Measurements from ENCODE around the gene TIMM10.

TIMM10 gene, protein sequence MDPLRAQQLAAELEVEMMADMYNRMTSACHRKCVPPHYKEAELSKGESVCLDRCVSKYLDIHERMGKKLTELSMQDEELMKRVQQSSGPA
- total RNA-seq = 4.5 reads per million, percentile 18 among the genes with 10 or more reads in this experiment

DNA sequence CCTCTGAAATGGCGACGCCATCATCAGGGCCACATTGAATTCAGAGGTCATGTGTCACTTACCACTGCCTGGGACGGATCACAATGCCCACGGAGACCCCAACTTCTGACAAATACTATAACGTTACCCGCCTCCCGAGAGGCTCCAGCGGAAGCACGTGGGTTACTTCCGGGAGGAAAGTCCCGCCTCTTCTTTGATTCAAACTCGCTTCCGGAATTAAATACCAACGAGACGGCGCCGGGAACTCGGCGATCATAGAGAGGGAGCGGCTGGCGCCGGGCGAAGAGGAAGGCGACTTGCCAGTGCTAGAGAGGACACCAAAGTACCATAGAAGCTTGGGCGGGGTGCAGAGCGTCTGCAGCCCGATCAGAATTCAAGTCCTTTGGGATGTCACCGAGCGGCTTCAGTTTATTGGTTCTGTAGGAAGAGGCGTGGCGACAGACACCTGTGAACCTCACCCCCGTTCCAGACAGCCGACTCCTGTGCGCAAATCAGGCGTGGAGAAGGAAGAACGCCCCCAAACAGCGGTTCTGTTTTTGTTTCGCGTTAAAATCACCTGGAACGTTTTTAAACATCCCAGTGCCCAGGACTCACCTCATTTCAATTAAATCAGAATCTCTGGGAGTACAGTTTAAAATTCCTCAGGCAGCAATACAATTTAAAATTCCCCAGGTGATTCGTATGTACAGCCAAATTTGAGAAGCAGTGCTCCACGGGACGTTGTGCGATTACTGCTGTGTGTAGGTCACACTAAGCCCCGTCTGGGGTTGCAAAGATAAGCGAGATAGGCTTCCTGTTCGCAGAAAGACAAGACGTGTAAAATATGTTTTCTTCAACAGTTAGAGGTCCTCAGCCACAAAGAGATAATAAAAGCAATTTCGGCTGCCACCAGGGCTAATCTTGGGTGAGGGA, at the start of gene TIMM10:
Gene TIMM10 (minus strand): TSS at position 159 of the 912 bp plus-strand sequence. CDS start 565 bp downstream, outside the sequence.
- DNase-seq = peak; percentile 90

DNA sequence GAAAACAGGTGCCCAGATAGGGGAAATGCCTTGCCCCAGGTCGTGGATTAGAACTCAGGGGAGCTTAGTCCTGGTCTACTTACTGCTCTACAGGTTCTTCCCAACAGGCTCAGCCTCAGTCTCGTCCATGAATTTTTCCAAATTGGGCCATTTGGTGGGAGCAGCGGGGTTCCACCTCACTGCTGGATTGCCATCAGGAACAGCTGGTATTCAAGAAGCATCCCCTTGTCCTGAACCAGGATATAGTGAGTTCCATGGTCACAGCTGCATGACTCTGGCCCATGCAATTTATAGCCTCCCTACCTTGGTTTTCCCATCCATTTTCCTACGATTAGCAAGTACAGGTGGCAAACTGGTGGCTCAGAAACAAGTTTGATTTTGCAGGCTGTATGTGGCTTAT, 43.5 kb upstream of the TIMM10 start:
- DNase-seq = no peak

DNA sequence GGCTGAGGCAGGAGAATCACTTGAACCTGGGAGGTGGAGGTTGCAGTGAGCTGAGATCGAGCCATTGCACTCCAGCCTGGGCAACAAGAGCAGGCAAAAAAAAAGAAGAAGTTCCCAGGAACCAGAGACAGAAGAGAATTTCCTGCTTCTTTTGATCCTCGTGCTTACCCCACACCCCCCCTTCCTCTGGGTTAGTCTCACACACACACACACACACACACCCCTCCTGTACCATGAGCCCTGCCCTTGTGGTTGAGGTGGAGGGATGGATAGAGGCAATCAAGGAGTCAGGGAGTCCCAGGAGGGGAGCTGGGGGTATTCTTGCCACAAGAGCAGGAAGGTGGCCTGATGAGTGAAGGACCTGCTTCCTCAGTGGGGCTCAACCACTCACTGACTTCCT, 41.1 kb upstream of the TIMM10 start:
- no peak for DNase-seq

DNA sequence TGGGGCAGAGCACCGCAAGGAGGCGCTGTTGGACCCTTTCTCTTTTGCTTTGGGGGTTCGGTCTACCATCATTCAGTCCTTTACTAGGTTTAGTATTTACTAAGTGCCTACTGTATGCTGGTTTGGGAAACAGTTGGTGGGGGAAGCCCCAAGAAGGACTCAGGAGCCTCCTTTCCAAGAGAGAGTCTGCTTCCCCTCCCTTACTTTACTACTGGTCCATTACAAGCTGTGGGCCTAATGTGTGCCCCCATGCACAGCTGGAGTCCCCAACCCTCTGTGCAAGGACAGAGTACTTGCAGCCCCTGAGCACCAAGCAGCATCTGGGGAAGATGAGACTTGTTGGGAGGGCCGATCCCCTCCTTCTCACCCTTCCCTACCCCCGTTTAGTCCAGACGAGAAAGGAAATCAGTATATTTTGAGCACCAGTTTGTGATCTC, 37.8 kb upstream of the TIMM10 start:
- peak; percentile 84 for DNase-seq

DNA sequence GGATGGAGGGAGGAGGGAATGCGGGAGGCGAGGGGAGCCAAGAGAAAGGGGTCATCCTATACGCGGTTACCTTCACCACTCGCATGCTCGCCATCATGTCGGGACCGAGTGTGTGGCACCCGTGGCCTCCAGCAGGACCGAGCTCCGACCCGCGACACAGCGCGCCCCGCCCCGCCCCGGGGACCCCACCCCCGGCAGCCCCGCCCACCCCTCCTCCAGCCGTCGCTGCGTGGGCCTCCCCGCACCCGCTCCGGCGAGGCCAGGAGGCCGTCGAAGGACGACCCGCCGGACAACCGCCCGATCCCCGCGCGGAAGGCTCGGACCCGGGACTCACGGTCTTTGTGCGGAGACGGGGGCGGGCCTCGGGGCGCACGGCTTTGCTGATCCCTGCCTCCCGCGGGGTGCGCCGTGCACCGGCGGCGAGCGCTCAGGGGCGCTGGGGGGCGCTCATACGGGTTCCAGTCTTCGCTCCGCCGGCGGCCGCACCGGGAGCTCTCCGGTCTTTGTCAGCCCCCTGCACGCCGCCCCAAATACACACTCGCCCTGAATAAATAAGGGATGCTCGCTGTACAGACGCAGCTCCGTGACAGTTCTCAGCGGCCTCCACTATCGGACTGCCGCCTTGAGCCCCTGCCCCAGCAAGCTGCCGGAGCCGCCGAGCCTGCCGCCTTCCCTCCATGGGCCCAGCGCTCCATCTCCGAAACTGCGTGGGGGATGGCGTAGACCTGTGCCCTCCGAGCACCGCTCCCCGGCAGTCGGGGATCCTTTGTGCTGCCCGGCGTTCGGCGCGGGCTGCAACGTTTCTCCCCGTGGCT, 37.2 kb upstream of the TIMM10 start, which contains the start of gene UBE2L6:
Gene UBE2L6 (minus strand): TSS at position 158 of the 815 bp plus-strand sequence. CDS start 61 bp downstream, at position 97.
- peak; percentile 48 for DNase-seq

DNA sequence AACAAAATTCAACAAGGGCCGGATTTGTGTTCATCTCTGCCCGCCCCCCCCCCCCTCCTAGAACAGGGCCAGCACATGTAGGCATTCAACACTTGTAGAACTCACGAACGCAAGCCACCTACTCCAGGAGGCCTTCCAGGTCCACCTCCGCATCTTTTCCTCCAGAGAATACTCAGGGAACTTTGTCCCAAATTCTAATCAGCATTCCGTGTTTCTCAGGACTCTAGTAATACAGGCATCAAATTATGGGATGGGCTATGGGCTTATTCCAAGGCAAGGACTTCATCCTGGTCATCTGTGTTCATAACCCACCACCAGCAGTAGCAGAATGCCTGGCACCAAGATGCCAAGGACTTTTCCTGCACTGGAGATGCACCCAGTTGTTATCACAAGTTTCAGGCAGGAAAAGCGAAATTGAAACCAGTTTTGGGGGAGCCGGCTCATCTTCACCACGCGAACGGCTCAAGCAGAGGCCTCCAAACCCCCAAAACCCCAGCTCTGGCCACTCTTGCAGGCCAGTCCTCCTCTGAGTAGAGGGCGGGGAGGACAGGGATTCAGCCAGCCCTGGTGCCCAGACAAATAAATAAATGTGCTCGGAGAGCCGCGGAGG, 36.5 kb upstream of the TIMM10 start:
- no peak for DNase-seq

DNA sequence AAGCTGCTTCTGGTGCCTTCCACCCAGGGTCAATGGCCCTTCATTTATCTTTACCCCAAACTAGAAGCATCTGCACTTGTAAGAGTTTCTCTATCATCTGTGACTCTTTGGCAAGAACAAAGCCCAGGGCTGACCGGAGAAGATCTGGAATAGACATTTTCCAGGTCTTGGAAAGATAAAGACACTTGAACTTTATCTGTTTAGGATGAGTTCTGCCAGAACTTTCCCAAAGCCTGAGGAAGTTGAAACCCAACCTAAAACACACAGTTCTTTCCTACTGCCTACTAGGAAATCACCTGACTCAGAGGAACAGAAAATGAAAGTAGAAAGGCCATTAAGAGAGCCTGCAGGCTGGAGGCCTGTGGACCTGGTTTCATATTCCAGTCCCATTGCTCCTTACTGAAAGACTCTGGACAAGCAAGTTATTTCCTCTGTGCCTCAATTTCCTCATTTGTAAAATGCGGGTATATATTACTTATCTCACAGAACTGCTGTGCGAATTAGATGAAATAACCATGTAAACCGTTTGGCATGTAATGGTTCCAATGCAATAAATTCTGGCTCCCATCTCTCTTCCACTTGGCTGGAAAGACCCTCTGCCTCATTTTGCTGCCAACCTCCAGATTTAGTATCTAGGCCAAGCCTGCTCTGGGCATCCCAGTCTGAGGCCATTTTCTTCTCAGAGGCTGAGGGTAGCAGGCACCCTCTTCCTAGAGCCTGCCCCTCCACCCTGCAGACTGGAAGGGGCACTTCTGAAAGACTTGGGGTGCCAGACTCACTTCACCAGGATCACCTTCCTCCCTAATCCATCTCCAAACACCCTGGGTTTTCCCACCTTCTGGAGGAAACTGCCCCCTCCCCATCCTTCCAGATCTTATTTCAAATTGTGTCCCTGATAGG, 35.7 kb upstream of the TIMM10 start:
- DNase-seq = no peak

DNA sequence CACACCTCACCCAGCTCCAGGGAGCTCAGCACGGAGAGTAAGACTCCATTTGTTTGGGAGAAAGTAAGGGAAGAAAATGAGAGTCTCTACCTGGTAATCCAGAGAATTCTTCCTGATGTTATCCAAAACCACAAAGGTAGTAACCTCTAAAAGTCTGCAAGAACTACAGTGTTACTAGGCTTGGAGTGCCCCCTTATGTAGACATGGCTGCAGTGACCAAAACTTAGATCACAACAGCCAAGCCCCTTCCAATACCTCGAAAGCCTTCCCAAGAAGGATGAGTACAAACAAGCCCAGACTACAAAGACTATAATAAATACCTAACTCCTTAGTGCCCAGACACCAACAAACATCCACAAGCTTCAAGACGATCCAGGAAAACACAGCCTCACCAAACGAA, 32.0 kb upstream of the TIMM10 start:
- DNase-seq = no peak

DNA sequence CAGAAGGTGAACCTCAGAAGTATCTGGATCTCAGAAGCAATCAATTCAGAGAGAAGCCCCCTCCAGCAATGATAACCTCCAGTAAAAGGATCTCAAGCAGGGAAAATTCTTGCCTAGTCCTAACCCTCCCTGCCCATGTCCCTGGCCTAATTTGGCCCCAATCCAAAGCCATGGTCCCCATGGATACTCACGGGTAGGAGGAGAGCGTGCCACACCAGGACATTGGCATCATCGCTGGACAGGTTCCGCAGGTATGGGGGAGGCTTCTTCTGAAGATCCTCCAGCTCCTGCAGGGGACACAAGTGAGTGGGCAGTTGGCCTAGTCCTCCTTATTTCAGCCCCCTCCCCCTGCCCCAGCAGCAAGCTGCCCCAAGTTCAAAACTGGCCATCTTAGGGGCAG, 29.6 kb upstream of the TIMM10 start:
- DNase-seq = no peak

DNA sequence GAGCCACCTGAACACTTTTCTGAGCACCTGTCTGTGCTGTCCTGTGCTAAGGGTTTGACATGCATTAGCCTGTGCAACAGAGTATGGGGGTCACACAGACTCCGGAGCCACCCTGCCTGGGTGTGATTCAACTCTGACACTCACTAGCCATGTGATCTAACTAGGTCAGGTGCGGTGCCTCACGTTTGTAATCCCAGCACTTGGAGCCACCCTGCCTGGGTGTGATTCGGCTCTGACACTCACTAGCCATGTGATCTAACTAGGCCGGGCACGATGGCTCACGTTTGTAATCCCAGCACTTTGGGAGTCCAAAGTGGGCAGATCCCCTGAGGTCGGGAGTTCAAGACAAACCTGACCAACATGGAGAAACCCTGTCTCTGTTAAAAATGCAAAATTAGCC, 25.5 kb upstream of the TIMM10 start:
- DNase-seq = no peak

DNA sequence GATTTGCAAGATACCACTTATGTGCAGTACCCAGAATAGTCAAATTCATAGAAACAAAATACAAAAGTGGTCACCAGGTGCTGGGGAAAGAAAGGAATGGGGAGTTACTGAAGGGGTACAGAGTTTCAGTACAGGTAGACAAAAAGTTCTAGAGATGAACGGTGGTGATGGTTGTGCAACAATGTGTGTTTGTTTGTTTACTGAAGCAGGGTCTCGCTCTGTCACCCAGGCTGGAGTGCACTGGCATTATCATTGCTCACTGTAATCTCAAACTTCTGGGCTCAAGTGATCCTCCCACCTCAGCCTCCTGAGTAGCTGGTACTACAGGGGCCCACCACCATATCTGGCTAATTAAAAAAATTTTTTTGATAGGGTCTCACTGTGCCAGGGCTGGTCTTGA, 24.8 kb upstream of the TIMM10 start:
- DNase-seq = no peak

DNA sequence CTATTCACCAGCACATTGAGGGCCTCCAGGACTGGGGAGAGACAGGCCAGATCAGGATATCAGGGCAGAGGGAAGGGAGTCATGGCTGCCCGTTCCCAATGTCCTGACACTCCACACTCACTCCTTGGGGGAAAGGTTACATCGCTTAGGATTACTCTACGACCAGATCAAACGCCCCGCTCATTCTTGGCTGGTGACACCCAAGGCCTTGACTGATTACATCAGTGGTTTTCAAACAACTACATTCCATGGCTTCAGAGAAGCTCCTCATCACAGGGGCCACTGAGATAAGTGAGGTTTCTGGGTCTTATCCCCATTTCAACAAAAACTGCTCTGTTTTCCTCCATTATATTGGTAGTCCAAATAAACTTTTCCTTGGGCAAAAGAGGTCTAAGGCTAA, 21.9 kb upstream of the TIMM10 start:
- no peak for DNase-seq

DNA sequence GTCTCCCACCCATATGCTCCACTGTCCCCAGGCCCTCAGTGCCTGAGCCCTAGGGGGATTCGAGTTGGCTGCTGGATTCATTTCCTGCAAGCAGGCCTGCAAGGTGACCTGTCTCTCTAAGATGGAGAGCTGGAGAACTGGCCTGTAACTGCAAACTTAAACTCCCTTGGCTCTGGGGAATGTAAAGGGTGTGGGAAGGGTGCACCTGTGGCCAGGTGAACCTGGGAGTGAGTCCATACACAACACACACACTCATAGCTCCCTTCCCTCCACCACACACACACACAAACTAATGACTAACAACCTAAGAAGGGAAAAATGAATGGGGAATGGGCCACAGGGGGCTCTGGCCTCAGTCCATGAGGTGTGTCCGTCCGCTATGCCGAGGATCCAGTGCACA, 21.4 kb upstream of the TIMM10 start:
- no peak for DNase-seq

DNA sequence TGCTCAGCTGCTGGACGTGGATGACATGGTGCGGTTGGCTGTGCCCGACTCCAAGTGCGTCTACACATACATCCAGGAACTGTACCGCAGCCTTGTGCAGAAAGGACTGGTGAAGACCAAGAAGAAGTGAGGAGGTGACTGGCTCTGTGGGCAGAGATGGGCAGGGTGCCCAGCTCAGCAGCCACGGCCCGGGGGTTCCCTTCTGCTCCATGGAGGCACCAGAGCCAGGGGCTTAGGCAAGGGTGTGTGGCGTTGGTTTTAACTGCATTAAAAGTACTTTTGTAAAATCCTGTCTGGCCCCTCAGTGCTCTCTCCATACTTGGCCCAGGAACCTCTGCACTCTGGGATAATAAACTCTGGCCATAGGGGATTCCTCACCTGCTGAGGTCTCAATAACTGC, 19.4 kb upstream of the TIMM10 start:
- no peak for DNase-seq

DNA sequence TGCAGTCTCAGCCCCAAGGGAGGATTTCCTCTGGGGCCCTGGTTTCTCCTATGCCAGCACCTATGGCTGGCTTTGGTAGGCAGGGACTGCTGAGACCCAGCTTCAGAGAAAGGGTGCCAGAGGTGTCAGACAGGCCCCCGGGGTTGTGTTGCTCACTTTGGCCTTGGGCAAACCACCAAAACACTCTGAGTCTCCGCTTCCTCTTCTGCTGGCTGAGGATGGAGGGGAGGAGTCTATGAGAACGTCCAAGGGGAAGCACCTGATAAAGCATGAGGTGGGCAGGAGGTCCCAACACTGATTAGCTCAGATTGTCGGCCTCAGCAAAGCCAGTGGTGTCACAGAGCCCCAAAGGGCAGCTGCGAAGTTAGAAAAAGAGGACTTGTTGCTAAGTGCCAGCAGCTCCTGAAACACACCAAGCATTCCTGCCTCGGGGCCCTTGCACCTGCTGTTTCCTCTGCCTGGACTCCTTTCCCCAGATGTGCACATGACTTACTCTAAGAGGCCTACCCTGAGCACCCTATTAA, 17.4 kb upstream of the TIMM10 start:
- no peak for DNase-seq

DNA sequence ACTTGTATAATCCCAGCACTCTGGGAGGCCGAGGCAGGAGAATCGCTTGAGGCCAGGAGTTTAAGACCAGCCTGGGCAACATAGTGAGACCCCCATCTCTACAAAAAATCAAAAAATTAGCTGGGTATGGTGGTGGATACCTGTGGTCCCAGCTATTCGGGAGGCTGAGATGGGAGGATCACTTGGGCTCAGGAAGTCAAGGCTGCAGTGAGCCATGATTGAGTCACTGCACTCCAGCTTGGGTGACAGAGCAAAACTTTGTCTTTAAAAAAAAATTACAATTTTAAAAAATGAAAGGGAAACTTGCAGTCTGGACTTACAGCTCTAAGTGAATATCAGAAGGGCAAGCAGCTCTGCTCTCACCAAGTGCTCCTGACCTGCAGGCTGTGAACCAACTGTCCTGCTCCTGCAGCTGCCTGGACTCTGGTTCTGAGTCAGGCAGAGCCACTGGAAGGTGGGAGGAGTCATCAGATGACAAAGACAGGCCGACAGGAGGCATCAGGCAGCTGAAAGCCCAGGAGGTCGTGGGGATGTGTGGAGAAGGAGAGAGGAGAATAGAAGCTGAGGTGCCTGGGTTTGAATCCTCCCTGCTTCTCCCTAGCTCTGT, 16.4 kb upstream of the TIMM10 start:
- no peak for DNase-seq

DNA sequence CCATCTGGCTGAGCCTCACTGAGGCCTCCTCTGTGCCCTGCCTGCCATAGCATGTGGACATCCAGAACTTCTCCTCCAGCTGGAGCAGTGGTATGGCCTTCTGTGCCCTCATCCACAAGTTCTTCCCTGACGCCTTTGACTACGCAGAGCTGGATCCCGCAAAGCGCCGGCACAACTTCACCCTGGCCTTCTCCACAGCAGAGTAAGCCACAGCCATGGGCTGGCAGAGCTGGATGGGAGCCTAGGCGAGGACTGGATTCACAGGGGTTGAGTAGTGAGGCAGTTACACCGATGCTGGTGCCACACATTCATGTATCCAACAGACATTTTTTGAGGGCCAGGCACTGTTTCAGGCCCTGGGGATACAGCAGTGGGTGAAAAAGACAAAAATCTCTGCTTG, 15.9 kb upstream of the TIMM10 start:
- DNase-seq = no peak

DNA sequence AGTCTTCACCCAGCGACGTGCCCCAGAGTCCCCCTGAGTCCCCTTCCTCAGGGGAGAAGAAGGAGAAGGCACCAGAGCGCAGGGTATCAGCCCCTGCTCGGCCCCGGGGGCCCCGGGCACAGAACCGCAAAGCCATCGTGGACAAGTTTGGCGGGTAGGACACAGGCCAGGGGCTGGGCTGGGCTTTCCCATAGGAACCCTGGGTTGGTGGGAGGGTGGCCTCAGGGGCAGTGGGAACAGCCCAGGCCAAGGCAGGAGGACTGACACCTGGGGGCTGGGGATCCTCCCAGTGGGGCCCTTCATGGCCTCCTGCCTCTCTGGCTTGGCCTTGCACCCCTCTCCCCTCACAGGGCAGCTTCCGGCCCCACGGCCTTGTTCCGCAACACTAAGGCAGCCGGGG, 15.3 kb upstream of the TIMM10 start:
- DNase-seq = no peak

DNA sequence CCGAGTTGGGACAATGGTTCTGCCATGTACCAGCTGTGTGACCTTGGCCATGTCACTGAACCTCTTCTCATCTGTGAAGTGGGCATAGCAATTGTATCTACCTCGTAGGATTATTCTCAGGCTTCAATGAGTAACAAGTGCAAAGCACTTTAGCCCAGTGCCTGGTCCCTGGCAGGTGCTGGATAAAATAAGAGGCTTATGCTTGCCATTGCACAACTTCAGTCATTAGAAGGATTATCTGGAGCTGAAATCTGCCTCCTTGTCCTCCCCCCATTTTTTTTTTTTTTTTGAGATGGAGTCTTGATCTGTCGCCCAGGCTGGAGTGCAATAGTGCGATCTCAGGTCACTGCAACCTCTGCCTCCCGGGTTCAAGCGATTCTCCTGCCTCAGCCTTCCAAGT, 14.0 kb upstream of the TIMM10 start:
- DNase-seq = no peak

DNA sequence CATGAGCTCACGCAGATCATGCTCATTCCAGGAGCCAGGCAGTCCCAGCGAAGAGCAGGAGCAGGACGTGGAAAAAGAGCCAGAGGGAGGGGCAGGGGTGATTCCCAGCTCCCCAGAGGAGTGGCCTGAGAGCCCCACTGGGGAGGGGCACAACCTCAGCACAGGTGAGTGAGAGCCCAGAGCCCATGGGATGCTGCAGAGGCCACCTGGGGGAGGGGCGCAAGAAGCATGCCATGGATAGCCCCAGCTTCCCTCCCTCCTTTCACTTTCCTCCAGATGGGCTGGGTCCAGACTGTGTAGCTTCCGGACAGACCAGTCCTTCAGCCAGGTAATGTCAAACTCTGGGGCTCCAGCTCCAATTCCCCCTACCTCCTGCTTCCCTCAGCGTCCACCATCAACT, 13.0 kb upstream of the TIMM10 start:
- no peak for DNase-seq

DNA sequence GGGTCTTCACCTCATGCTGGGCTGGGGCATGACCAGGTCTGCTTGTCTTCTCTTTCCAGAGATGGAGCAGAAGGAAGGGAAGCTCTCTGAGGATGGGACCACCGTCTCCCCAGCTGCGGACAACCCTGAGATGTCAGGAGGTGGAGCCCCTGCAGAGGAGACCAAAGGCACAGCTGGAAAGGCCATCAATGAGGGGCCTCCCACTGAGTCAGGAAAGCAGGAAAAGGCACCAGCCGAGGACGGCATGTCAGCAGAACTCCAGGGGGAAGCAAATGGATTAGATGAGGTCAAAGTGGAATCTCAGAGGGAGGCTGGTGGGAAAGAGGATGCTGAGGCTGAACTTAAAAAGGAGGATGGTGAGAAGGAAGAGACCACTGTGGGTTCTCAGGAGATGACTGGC, 12.0 kb upstream of the TIMM10 start:
- no peak for DNase-seq

All from effector CD4-positive, alpha-beta T cell (primary cell).